HG02938 (cell line): ENCODE results near the gene TNNI2.

Experiments used
- ATAC-seq: cut with Tn5 transposase; IDR thresholded peaks from one replicate; pipeline ENCODE4 v1.9.1; 2021; ENCODE audit warnings: mild to moderate bottlenecking, moderate library complexity; ENCODE audit not compliant: unreplicated experiment

Gene TNNI2

GRCh38 chr11:1844221-1845094 is 5.7 kb downstream of the TNNI2 start:
- ATAC-seq: no peak

- no peak for ATAC-seq
Observed at GRCh38 chr11:1845095-1845429, 6.3 kb downstream of the TNNI2 start.

- ATAC-seq: no peak
Observed at GRCh38 chr11:1845561-1846452, 7.0 kb downstream of the TNNI2 start.

- ATAC-seq: no peak
Observed at GRCh38 chr11:1846453-1846932, 7.7 kb downstream of the TNNI2 start.

GRCh38 chr11:1847006-1847735 is 8.4 kb downstream of the TNNI2 start:
- ATAC-seq: no peak

GRCh38 chr11:1847926-1848639 is 9.3 kb downstream of the TNNI2 start:
- no peak for ATAC-seq

GRCh38 chr11:1848640-1849430 is 10.1 kb downstream of the TNNI2 start:
- ATAC-seq: no peak

GRCh38 chr11:1851468-1852180 is 12.8 kb downstream of the TNNI2 start:
- ATAC-seq: no peak

- ATAC-seq: no peak
Observed at GRCh38 chr11:1852271-1852876, 13.6 kb downstream of the TNNI2 start.

- ATAC-seq: peak; percentile 42
Observed at GRCh38 chr11:1852877-1853276, 14.1 kb downstream of the TNNI2 start, which contains the start of gene LSP1. LSP1 (plus strand) TSS chr11:1853084; CDS start chr11:1853145, 61 bp downstream.

- no peak for ATAC-seq
Observed at GRCh38 chr11:1853376-1854131, 14.8 kb downstream of the TNNI2 start.

- ATAC-seq: peak; percentile 14
Observed at GRCh38 chr11:1854132-1854948, 15.6 kb downstream of the TNNI2 start.

- ATAC-seq: peak; percentile 40
Observed at GRCh38 chr11:1854949-1855885, 16.4 kb downstream of the TNNI2 start.

GRCh38 chr11:1855886-1856265 is 17.1 kb downstream of the TNNI2 start:
- ATAC-seq: no peak

GRCh38 chr11:1856306-1857005 is 17.7 kb downstream of the TNNI2 start:
- ATAC-seq: no peak
